ENCODE results near the gene AP1G2. TPM values are rescaled to one million over a fixed set of nuclear protein-coding genes. Genes with fewer than 3 reads are reported as not detected.

The AP1G2 gene
- total RNA-seq, 1 donor from 2014 or later: 128 TPM

DNA sequence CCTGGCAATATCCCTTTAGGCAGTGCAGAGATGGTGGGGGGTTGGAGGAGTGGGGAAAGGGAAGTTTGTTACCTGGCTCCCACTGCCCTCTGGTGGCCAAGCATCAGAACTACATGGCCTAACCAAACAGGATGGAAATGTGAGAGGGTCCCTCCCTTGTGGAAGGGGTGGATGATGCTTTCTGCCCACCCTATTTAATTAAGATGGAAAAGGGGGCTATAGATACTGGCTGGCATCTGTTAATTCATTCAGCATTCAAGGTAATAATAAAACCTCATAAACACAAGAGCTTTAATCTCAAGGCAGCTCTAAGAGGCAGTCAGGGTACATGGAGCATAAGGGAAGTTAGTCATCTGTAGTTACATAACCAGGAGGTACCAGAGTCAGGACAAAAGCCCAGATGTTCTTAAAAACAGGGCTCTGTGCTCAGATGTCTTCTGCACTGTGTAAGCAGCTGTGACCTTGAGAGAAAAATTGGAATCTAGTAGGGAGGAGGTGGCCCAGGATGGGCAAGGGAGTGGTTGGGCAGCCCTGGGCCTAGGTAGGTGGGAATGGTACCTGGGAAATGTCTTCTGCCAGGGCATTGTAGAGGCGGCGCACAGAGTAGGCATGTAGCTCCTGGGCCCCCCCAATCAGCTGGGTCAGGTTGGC, 4.6 kb downstream of the AP1G2 start:
- peaks cover 53% of the 10 kb centered on the region for H3K36me3 ChIP-seq
- H3K27me3 ChIP-seq: no peaks in the 10 kb centered on the region
- peak; percentile 46 for ATAC-seq
- H3K27ac ChIP-seq: no peak overlapping the region
- DNase-seq: no peak
- H3K4me3 ChIP-seq: no peak overlapping the region
- intact Hi-C loops (cut with DNase I): loop anchor here (5.0 kb wide), 1 partner anchor 86 kb away; no protein-coding TSS in a partner anchor
- TF ChIP-seq, protein P1, sequence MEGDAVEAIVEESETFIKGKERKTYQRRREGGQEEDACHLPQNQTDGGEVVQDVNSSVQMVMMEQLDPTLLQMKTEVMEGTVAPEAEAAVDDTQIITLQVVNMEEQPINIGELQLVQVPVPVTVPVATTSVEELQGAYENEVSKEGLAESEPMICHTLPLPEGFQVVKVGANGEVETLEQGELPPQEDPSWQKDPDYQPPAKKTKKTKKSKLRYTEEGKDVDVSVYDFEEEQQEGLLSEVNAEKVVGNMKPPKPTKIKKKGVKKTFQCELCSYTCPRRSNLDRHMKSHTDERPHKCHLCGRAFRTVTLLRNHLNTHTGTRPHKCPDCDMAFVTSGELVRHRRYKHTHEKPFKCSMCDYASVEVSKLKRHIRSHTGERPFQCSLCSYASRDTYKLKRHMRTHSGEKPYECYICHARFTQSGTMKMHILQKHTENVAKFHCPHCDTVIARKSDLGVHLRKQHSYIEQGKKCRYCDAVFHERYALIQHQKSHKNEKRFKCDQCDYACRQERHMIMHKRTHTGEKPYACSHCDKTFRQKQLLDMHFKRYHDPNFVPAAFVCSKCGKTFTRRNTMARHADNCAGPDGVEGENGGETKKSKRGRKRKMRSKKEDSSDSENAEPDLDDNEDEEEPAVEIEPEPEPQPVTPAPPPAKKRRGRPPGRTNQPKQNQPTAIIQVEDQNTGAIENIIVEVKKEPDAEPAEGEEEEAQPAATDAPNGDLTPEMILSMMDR (IDR thresholded peaks at IDR 0.05): peak; percentile 93
- peaks cover 12% of the 10 kb centered on the region for H3K4me1 ChIP-seq
- no peaks in the 10 kb centered on the region for H3K9me3 ChIP-seq

DNA sequence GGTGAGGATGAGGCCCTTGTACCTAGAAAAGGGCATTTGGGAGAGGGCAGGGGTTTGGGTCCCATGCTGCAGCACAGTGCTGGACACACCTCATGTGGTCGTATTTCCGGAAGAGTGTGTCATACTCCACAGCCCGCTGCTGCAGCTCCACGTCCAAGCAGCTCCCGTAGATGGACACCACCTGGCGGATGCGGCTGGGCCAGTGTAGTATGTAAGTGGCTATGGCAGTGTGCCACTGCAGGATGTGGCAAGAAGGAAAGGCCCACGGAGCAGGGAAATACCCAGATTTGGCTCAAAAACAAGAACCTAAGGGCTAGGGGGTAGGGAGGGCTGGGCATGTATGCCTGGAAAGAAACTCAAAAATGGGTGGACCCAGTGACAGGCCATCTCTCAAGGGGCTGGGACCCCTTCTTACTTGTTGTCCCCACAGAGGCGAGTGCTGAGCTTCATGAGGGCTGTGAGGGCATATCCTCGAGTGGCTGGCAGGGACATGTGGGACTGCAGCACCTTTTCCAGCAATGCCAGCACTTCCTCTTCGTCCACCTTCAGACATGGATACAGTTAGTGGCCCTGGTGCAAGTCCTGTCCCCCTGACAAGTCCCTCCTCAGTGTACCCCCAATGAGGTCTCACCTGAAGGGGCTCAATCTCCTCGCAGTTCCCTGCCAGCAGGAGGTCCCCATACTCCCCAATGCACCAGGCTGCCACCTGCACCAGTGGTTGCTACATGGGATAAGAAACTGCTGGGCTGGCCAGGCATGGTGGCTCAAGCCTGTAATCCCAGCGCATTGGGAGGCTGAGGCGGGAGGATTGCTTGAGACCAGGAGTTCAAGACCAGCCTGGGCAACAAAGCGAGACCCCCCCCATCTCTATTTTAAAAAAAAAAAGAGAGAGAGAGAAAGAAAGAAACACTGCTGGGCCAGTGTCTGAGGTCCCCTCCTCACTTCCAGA, 5.4 kb downstream of the AP1G2 start:
- Histone ChIP-seq H3K4me3 (no peak overlapping the region), H3K27ac (no peak overlapping the region), H3K9me3 (no peaks in the 10 kb centered on the region), H3K36me3 (peaks cover 53% of the 10 kb centered on the region), H3K4me1 (peaks cover 11% of the 10 kb centered on the region), H3K27me3 (no peaks in the 10 kb centered on the region)
- TF ChIP-seq, protein P1 (IDR thresholded peaks at IDR 0.05): no peak
- ATAC-seq (peak; percentile 48), DNase-seq (peak; percentile 83)
- intact Hi-C loops (cut with DNase I): loop anchor here (5.0 kb wide), 1 partner anchor 85 kb away; no protein-coding TSS in a partner anchor

DNA sequence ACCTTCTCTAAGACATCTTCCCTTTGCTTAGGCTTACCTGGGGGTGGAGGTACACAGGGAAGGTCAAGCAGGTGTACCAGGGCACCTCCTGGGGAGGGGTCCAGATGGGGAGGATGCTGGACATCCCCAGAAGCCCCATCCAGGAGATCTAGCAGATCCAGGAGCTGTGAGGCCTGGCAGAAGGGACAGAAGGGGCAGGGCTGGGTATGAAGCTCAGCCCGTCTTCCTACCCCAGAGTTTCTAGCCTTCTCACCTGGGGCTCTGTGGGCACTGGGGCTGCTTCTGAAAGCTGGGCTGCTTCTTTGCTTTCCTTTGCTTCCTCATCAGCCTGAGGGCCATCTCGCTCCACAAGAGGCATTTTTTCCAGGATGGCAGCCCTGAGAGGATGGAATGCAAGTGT, 6.3 kb downstream of the AP1G2 start:
- Histone ChIP-seq H3K4me1 (peaks cover 12% of the 10 kb centered on the region), H3K27ac (no peak overlapping the region), H3K27me3 (no peaks in the 10 kb centered on the region), H3K36me3 (peaks cover 53% of the 10 kb centered on the region), H3K4me3 (no peak overlapping the region), H3K9me3 (no peaks in the 10 kb centered on the region)
- intact Hi-C loops (cut with DNase I): loop anchor here (5.0 kb wide), 1 partner anchor 84 kb away; no protein-coding TSS in a partner anchor
- no peak for ATAC-seq
- TF ChIP-seq, protein P1 (IDR thresholded peaks at IDR 0.05): no peak
- no peak for DNase-seq

DNA sequence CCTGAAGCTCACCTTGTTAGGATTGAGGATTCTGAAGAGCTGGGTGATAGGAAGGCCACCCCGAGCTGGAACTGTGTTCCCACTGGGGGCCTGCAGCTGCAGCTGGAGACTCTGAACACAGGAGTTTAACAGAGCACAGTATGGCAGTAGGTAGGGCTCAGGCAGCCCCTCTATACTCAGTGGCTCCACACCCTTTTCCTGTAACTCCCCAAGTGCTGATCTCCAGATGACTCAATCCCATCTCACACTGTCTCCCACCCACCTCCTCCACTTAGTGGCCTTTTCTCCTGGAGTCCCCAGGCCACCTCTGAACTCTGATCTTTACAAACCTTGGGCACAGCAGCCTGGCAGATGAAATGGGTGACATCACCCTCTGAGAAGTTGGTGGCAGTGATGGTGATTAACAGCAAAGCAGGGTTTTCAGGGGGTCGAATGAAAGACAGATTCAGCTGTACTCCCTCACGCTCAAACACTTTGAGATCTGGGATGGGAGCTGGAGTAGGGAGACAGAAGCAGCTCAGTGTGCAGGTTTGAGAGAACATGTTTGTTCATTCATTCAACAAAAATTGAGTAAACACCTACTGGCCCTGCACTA, 7.6 kb downstream of the AP1G2 start:
- ATAC-seq (no peak), DNase-seq (no peak)
- intact Hi-C loops (cut with DNase I): loop anchor here (5.0 kb wide), 1 partner anchor 83 kb away; no protein-coding TSS in a partner anchor
- Histone ChIP-seq H3K9me3 (no peaks in the 10 kb centered on the region), H3K4me1 (peaks cover 19% of the 10 kb centered on the region), H3K27me3 (no peaks in the 10 kb centered on the region), H3K36me3 (peaks cover 53% of the 10 kb centered on the region), H3K27ac (no peak overlapping the region), H3K4me3 (no peak overlapping the region)
- TF ChIP-seq, protein P1 (IDR thresholded peaks at IDR 0.05): no peak

DNA sequence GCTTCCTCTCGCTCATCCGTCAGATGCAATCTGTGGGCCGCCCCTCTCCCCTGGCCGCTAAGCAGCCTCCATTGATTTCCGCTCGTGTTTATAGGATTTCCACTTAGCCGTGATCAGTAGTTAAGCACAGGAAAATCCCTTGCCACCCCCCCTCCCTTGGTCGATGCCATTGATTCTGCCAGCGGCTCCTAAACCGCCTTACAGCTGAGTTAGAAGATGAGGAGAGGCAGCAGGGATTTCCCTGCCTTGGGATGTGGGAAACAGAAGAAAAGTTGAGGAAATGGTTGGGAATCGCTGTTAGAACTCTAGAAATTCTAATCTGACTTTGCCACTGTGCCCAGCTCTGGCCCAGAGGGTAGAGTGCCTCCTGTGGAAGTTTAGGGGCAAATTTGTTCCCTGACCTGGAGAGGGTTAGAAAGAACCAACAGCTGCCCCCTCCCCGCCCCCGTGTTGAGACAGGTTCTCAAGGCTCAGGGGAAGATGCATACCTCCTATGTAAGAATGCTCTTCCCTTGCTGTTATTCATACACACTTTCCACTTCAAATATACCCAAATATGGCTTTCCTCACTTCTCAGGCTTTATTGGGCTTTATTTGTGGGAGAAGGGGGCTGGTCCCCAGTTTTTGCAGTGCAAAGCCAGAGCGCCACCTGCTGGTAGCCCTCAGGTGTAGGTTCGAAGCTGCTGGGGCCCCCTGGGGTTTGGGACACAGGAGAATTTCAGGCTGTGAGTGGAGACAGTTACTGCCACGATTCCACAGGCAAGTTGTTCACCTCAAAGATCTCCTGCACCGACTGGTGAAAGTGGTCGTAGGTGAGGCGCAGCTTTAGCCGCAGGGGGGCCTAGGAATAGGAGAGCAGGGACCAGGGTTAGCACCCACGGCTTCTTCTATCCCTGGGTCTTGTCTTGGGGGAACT, 8.3 kb downstream of the AP1G2 start:
- TF ChIP-seq, protein P1 (IDR thresholded peaks at IDR 0.05): peak; percentile 85
- Histone ChIP-seq H3K27me3 (no peaks in the 10 kb centered on the region), H3K9me3 (no peaks in the 10 kb centered on the region), H3K36me3 (peaks cover 52% of the 10 kb centered on the region), H3K4me1 (peaks cover 19% of the 10 kb centered on the region), H3K4me3 (no peak overlapping the region), H3K27ac (no peak overlapping the region)
- intact Hi-C loops (cut with DNase I): no loop called here
- ATAC-seq (no peak), DNase-seq (peak; percentile 77)

Measured in upper lobe of right lung (tissue), 1 donor.